Glutamatergic neuron (in vitro differentiated cells): Measurements from ENCODE around the gene RGCC. TPM values are rescaled to one million over a fixed set of nuclear protein-coding genes. Genes with fewer than 3 reads are reported as not detected.

ENCODE experiments used
- DNase-seq: peaks from one replicate; pipeline ENCODE4 v3.0.0; 2022
- H3K27ac Mint-ChIP-seq: one replicate; pipeline ENCODE4 v1.8.0; 2020; ENCODE audit warnings: mild to moderate bottlenecking, mixed read lengths, inconsistent platforms; ENCODE audit not compliant: unreplicated experiment
- H3K27me3 Mint-ChIP-seq: one replicate; pipeline ENCODE4 v1.8.0; 2020; ENCODE audit warnings: mild to moderate bottlenecking, moderate library complexity, mixed read lengths, inconsistent platforms; ENCODE audit not compliant: unreplicated experiment
- H3K36me3 Mint-ChIP-seq: one replicate; pipeline ENCODE4 v1.8.0; 2020; ENCODE audit warnings: mild to moderate bottlenecking, mixed read lengths, inconsistent platforms; ENCODE audit not compliant: unreplicated experiment
- H3K4me1 Mint-ChIP-seq: one replicate; pipeline ENCODE4 v1.8.0; 2020; ENCODE audit warnings: mild to moderate bottlenecking, low read depth, mixed read lengths, inconsistent platforms; ENCODE audit not compliant: unreplicated experiment
- H3K4me3 Mint-ChIP-seq: one replicate; pipeline ENCODE4 v1.8.0; 2020; ENCODE audit warnings: mild to moderate bottlenecking, mixed read lengths, inconsistent platforms; ENCODE audit not compliant: unreplicated experiment
- H3K9me3 Mint-ChIP-seq: one replicate; pipeline ENCODE4 v1.8.0; 2020; ENCODE audit warnings: mild to moderate bottlenecking, moderate library complexity, mixed read lengths, inconsistent platforms; ENCODE audit not compliant: unreplicated experiment
- total RNA-seq: library from RNA; stranded (reverse); fragmentation: NEBNext Ultra II Directional; extraction: Animal tissue kit (Norgen Biotek cat#: 25700); gene quantifications from one replicate; pipeline ENCODE4 v1.2.1, GENCODE V29; 2021; ENCODE audit not compliant: unreplicated experiment
- TF ChIP-seq, protein P1 (sequence below): fragments of 200-600 bp; sonication (generic); IDR thresholded peaks from one replicate; pipeline ENCODE4 v1.5.0; 2021; ENCODE audit not compliant: partially characterized antibody, unreplicated experiment

The RGCC gene
- total RNA-seq, 1 donor from 2014 or later, result not detected

DNA sequence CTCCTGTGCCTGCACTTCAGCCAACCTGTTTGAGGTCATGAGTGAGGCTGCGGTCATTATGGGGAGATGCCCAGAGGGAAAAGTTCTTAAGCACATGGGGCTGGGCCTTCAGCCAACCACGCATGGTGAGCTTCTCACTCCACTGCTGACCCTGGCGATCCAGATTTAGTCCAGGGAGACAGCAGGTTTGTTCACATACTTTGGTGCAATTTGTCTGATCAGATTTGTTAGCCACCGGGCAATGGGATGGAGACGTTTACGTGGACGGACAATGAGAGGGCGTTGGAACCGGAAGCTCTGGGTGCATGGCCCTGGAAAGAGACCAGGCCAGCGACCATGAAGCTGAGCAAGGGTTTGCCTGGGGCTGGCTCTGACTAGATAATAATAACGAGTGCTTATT is 56.2 kb downstream of the RGCC start:
- Mint-ChIP-seq H3K27ac (no peak overlapping the region), H3K4me3 (no peak overlapping the region), H3K4me1 (no peaks in the 10 kb centered on the region), H3K9me3 (peaks cover 2% of the 10 kb centered on the region), H3K36me3 (peaks cover 7% of the 10 kb centered on the region), H3K27me3 (no peaks in the 10 kb centered on the region)
- TF ChIP-seq, protein P1, sequence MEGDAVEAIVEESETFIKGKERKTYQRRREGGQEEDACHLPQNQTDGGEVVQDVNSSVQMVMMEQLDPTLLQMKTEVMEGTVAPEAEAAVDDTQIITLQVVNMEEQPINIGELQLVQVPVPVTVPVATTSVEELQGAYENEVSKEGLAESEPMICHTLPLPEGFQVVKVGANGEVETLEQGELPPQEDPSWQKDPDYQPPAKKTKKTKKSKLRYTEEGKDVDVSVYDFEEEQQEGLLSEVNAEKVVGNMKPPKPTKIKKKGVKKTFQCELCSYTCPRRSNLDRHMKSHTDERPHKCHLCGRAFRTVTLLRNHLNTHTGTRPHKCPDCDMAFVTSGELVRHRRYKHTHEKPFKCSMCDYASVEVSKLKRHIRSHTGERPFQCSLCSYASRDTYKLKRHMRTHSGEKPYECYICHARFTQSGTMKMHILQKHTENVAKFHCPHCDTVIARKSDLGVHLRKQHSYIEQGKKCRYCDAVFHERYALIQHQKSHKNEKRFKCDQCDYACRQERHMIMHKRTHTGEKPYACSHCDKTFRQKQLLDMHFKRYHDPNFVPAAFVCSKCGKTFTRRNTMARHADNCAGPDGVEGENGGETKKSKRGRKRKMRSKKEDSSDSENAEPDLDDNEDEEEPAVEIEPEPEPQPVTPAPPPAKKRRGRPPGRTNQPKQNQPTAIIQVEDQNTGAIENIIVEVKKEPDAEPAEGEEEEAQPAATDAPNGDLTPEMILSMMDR, result no peak
- no peak for DNase-seq

DNA sequence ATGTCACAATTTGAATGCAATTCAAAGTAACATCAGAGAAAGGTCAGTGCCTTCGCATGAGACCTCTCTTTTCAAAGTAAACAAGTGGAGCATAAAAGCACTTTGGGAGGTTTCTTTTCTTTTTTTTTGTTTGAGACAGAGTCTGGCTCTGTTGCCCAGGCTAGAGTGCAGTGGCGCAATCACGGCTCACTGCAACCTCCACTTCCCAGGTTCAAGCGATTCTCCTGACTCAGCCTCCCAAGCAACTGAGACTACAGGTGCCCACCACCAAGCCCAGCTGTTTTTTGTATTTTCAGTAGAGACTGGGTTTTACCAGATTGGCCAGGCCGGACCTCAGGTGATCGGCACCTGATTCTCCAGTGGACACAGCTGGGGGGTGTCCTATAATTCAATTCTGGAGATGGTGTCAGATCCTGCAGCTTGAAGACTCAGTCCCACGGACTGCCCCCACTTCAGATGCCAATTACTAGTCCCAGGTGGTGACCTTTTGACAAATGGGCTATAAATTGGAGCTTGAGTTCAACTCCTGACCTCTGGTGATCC is 57.6 kb downstream of the RGCC start:
- peaks cover 4% of the 10 kb centered on the region for H3K9me3 Mint-ChIP-seq
- H3K4me3 Mint-ChIP-seq, result no peak overlapping the region
- peaks cover 7% of the 10 kb centered on the region for H3K36me3 Mint-ChIP-seq
- no peaks in the 10 kb centered on the region for H3K27me3 Mint-ChIP-seq
- no peak overlapping the region for H3K27ac Mint-ChIP-seq
- TF ChIP-seq, protein P1, result no peak
- no peak for DNase-seq
- no peaks in the 10 kb centered on the region for H3K4me1 Mint-ChIP-seq

DNA sequence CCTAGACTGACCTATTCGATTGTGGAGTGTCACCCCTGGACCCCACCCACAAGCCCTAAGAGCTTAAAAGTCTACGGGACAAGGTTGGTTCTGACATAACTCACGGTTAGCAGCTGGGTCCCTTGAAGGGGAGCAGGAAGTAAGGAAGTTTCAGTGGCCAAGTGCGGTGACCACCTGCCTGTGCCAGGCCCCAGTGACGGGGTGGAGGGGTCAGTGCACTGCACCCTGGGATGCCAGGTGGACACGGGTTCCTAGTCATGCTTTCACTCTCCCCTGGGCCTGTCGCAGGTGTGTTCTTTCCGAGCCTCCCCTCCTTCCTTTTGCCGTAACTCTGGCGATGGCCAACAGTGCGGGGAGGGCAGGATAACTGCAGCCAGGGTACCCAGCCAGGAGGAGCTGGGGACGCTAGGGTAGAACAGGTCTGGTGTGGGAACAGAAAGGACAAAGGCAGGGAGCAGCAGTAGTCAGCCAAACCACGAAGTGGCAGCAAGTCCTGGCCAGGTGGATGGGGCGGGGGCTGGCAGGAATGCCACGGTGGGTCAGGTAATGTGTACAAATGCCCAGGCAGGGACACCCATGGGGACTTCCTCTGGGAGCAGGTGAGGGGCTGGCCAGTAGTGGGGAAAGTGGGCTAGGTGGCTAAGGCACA is 58.3 kb downstream of the RGCC start:
- TF ChIP-seq, protein P1, result no peak
- H3K36me3 Mint-ChIP-seq, result peaks cover 8% of the 10 kb centered on the region
- no peak overlapping the region for H3K4me3 Mint-ChIP-seq
- H3K27me3 Mint-ChIP-seq, result no peaks in the 10 kb centered on the region
- no peaks in the 10 kb centered on the region for H3K4me1 Mint-ChIP-seq
- H3K27ac Mint-ChIP-seq, result no peak overlapping the region
- H3K9me3 Mint-ChIP-seq, result peaks cover 4% of the 10 kb centered on the region
- no peak for DNase-seq

DNA sequence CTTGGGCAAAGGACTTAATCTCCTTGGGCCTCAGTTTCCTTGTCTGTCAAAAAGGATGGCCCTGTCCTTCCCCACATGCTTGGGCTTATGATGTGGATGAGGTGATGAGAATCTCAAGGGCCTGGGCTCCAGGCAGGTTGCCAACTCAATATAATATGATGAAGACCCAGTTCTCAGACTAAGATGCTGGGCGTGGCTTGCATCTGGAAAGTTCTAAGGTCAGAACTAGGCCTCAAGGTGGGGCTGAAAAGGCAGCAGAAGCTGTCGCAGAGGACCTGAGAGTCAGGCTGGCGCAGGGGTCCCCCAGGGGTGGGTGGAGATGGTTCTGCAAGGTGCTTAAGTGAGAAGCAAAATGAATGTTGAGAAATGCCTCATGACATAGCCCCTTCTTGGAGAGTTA is 58.8 kb downstream of the RGCC start:
- Mint-ChIP-seq H3K27me3 (peaks cover 5% of the 10 kb centered on the region), H3K9me3 (peaks cover 4% of the 10 kb centered on the region), H3K36me3 (peaks cover 12% of the 10 kb centered on the region), H3K27ac (no peak overlapping the region), H3K4me1 (no peaks in the 10 kb centered on the region), H3K4me3 (no peak overlapping the region)
- DNase-seq, result no peak
- TF ChIP-seq, protein P1, result no peak

DNA sequence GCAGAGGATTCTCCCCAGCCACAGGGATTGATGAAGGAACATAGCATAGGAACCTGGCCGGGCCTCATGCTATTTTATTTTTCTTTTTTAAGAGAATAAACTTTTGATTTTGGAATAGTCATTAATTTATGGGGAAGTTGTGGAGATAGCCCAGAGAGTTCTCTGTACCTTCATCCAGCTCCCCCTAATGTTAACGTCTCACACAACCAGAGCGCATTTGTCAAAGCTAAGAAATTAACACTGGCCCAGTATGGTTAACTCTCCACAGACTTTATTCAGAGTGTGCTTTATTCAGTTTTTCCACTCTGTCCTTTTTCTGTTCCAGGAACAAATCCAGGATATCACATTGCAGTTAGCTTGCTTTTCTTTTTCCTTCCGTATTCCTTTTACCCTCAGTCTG is 59.4 kb downstream of the RGCC start:
- H3K36me3 Mint-ChIP-seq, result peaks cover 12% of the 10 kb centered on the region
- H3K4me3 Mint-ChIP-seq, result no peak overlapping the region
- peaks cover 5% of the 10 kb centered on the region for H3K27me3 Mint-ChIP-seq
- DNase-seq, result no peak
- H3K27ac Mint-ChIP-seq, result no peak overlapping the region
- peaks cover 4% of the 10 kb centered on the region for H3K9me3 Mint-ChIP-seq
- TF ChIP-seq, protein P1, result no peak
- no peaks in the 10 kb centered on the region for H3K4me1 Mint-ChIP-seq
